C4-2B (cell line): ENCODE data around the gene ANKLE2.
"Not testable (repeated sequence)": the region's sequence is repeated elsewhere in the genome, so short reads cannot be mapped to it uniquely, and the experiment has no call there.

Source experiments
- H3K27ac ChIP-seq: fragments of 450-650 bp; 2 replicates; pipeline ENCODE4 v1.5.1; 2017
- ZFX ChIP-seq: fragments of 450-650 bp; IDR thresholded peaks from 2 replicates; pipeline ENCODE4 v1.6.1; 2017
- TF ChIP-seq, protein P1 (sequence below): fragments of 450-650 bp; conservative IDR thresholded peaks from 2 replicates; pipeline ENCODE4 v1.5.1; 2017; ENCODE audit warnings: mild to moderate bottlenecking

ANKLE2 gene

DNA sequence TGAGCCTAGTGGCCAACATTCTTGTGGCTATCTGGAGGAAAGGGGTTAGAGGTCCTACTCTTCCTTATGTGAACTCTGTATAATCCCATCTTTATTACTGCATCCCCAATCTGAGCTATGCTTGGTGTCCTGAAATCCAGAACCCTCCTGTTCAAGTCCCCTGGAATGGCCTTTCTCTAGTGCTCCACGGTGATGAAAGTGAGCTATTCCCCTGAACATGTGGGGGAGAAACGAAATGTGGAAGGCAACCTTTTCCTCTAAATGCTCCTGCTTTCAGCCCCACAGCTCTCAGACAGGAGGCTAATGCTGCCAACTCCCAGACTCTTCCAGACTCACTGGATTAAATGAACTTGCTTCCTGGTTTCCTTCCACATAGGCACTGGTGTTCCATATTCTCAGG lies 53.5 kb downstream of the ANKLE2 start:
- TF ChIP-seq, protein P1, sequence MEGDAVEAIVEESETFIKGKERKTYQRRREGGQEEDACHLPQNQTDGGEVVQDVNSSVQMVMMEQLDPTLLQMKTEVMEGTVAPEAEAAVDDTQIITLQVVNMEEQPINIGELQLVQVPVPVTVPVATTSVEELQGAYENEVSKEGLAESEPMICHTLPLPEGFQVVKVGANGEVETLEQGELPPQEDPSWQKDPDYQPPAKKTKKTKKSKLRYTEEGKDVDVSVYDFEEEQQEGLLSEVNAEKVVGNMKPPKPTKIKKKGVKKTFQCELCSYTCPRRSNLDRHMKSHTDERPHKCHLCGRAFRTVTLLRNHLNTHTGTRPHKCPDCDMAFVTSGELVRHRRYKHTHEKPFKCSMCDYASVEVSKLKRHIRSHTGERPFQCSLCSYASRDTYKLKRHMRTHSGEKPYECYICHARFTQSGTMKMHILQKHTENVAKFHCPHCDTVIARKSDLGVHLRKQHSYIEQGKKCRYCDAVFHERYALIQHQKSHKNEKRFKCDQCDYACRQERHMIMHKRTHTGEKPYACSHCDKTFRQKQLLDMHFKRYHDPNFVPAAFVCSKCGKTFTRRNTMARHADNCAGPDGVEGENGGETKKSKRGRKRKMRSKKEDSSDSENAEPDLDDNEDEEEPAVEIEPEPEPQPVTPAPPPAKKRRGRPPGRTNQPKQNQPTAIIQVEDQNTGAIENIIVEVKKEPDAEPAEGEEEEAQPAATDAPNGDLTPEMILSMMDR: no peak
- no peak for TF ChIP-seq ZFX

DNA sequence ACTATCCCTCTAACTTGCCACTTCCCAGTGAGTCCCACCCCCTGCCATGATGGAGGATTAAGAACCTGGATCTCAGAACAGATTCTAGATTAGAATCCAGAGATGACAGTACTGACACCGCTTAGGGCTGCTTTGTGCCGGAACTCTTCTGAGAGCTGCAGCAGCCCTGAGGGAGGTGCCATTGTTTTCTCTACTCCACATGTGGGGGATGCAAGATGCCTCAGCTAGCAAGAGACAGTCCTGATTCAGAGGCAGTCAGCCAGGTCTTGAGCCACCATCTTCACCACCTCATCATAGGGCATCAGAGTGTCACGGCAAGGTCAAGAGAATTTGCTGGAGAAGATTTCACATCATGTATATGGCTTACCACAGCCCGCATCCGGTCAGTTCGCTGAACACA lies 54.4 kb downstream of the ANKLE2 start:
- TF ChIP-seq, protein P1: no peak
- TF ChIP-seq ZFX: no peak
- H3K27ac ChIP-seq: no peak overlapping the region

More for the DNA sequence above, 53.5 kb downstream of the ANKLE2 start:
- no peak overlapping the region for H3K27ac ChIP-seq

DNA sequence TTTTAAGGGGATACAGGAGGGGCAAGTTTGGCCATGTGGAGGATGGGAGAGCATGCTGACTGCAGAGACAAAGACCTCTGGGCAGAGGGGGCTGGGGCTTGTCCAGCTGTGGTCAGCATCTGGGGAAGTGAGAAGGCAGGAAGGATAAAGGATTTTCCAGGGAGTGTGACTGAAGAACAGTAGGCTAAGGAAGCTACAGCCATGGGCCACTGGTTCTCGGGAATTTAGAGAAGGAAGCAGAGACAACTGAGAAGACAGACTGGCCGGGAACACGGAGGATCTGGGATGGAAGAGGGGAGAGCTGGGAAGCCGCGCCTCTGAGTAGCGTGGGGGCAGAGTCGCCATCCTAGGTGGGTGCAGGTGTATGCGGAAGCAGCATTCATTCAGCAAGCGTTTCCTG lies 58.0 kb downstream of the ANKLE2 start:
- peak overlapping the region; percentile 19; the same call in 1 of the 2 replicates for H3K27ac ChIP-seq
- TF ChIP-seq ZFX: no peak
- TF ChIP-seq, protein P1: no peak

DNA sequence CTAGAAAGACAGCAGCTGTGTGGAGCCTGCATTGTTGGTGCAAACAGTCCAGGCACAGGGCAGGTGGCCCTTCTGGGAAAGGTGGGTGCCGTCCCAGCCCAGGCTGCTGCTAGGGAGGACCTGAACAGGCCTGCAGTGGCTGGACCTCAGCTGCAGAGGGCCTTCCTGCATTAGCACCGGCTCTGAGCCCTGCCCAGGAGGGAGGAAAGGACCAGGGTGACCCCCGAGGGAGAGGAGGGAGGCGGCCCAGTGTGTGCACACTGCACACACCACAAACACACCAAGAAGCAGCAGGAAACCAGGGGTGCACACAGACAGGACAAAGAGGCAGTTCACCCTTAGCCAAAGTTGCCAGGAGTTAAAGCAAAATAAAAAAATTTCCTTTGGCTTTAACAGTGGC lies 59.0 kb downstream of the ANKLE2 start:
- H3K27ac ChIP-seq: no peak overlapping the region
- TF ChIP-seq ZFX: no peak
- TF ChIP-seq, protein P1: no peak

DNA sequence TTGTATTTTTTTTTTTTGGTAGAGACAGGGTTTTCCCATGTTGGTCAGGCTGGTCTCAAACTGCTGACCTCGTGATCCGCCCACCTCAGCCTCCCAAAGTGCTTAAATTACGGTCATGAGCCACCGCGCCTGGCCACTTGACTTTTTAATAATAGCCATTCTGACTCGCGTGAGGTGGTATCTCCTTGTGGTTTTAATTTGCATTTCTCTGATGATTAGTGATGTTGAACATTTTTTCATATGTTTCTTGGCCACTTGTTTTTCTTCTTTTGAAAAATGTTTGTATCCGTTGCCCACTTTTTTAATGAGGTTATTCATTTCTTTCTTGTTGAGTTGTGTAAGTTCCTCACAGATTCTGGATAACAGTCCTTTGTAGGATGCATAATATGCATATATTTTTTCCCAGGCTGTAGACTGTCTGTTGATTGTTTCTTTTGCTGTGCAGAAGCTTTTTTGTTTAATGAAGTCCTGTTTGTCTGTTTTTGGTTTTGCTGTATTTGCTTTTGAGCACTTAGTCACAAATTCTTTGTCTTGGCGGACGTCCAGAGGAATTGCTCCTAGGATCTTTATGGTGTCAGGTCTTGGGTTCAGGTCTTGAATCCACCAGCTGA lies 61.3 kb downstream of the ANKLE2 start:
- peak overlapping the region; percentile 75 for H3K27ac ChIP-seq
- no peak for TF ChIP-seq ZFX
- TF ChIP-seq, protein P1: no peak

DNA sequence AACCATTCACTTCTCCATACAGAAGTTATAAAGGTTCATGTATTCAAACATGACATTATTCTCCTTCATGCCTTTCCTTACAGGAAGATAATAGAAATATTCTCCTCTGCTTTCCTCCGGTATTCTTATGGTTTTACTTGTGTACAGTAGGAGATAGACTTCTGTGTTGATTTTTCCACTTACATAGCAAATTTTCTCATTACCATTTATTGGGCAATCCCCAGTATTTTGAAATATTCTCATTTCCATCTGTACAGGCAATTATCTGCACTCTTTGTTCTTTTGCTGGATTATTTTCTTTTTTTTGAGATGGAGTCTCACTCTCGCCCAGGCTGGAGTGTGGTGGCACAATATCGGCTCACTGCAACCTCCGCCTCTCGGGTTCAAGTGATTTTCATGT lies 63.3 kb downstream of the ANKLE2 start:
- TF ChIP-seq ZFX: no peak
- TF ChIP-seq, protein P1: no peak
- no peak overlapping the region for H3K27ac ChIP-seq

DNA sequence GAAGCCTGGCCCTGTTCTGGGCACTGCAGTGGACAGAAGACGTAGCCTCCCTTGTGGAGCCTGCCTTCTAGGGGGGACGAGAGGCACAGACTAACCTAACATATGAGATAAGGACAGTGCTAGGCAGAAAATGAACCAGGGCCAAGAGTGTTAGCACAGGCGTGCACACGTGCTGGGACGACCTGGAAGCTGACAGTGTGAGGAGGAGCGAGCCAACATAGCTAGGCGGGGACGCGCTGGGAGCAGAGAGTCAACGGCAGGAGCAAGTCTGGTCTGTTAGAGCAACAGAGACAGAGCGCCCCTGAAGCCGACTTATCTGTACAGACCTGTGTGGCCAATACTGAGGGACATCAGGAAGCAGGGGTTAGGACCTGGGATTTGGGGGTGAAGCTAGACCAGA lies 66.2 kb downstream of the ANKLE2 start:
- H3K27ac ChIP-seq: no peak overlapping the region
- no peak for TF ChIP-seq ZFX
- TF ChIP-seq, protein P1: no peak

DNA sequence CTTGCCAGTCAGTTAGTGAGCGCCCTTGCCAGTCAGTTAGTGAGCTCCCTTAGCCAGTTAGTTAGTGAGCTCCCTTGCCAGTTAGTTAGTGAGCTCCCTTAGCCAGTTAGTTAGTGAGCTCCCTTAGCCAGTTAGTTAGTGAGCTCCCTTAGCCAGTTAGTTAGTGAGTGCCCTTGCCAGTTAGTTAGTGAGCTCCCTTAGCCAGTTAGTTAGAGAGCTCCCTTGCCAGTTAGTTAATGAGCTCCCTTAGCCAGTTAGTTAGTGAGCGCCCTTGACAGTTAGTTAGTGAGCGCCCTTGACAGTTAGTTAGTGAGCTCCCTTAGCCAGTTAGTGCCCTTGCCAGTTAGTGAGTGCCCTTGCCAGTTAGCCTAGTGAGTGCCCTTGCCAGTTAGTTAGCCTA lies 66.7 kb downstream of the ANKLE2 start:
- H3K27ac ChIP-seq: not testable (repeated sequence)

DNA sequence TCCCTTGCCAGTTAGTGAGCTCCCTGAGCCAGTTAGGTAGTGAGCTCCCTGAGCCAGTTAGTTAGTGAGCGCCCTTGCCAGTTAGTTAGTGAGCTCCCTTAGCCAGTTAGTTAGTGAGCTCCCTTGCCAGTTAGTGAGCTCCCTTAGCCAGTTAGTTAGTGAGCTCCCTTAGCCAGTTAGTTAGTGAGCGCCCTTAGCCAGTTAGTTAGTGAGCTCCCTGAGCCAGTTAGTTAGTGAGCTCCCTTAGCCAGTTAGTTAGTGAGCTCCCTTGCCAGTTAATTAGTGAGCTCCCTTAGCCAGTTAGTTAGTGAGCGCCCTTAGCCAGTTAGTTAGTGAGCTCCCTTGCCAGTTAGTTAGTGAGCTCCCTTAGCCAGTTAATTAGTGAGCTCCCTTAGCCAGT lies 69.6 kb downstream of the ANKLE2 start:
- H3K27ac ChIP-seq: not testable (repeated sequence)
